ENCODE measurements around the gene RGS7BP. TPM values are rescaled to one million over a fixed set of nuclear protein-coding genes. Genes with fewer than 3 reads are reported as not detected.

Gene RGS7BP
- total and polyA plus RNA-seq, 11 donors: 0.04 to 5.2 (median 1.9) TPM

GRCh38 chr5:64585646-64586045, 79.8 kb downstream of the RGS7BP start:
- H3K27me3 ChIP-seq: no peaks in the 10 kb centered on the region
- 55 to 78% (median 63%) methylated on average over 4 of the region's 4 CpGs for WGBS, 4 donors
- no peaks in the 10 kb centered on the region for H3K36me3 ChIP-seq
- H3K4me3 ChIP-seq: no peak overlapping the region
- H3K27ac ChIP-seq: peak overlapping the region in 2 of 12 donors; percentile 48 to 49
- peak in 2 of 4 donors; percentile 53 for ATAC-seq
- no peak for DNase-seq
- intact Hi-C loops (cut with DNase I): no loop called here
- peaks cover 0 to 39% (median 0%) of the 10 kb centered on the region in 12 donors for H3K4me1 ChIP-seq
- no peaks in the 10 kb centered on the region for H3K9me3 ChIP-seq
- TF ChIP-seq CTCF (IDR thresholded peaks at IDR 0.05) (no peak), POLR2A (IDR thresholded peaks at IDR 0.05) (no peak)

GRCh38 chr5:64587370-64587769, 81.6 kb downstream of the RGS7BP start:
- intact Hi-C loops (cut with DNase I): no loop called here
- ATAC-seq: peak in 2 of 4 donors; percentile 61 to 71

GRCh38 chr5:64592730-64593341, 87.0 kb downstream of the RGS7BP start:
- ATAC-seq: no peak
- no peak overlapping the region for H3K27ac ChIP-seq
- peaks cover 0 to 15% (median 2%) of the 10 kb centered on the region in 12 donors for H3K4me1 ChIP-seq
- H3K36me3 ChIP-seq: no peaks in the 10 kb centered on the region
- TF ChIP-seq CTCF (IDR thresholded peaks at IDR 0.05) (no peak), POLR2A (IDR thresholded peaks at IDR 0.05) (no peak)
- no peaks in the 10 kb centered on the region for H3K27me3 ChIP-seq
- 44 to 68% (median 54%) methylated on average over 2 of the region's 2 CpGs for WGBS, 4 donors
- DNase-seq: no peak
- intact Hi-C loops (cut with DNase I): loop anchor here in 4 of 10 donors (5.0 to 10.0 kb wide), 2 partner anchors 86 to 88 kb away; partner anchors contain the start of gene RGS7BP (in 4 of the 4)
- H3K4me3 ChIP-seq: no peak overlapping the region
- no peaks in the 10 kb centered on the region for H3K9me3 ChIP-seq

More at GRCh38 chr5:64587370-64587769, 81.6 kb downstream of the RGS7BP start:
- Histone ChIP-seq H3K4me3 (no peak overlapping the region), H3K4me1 (peaks cover 0 to 39% (median 0%) of the 10 kb centered on the region in 12 donors), H3K36me3 (no peaks in the 10 kb centered on the region), H3K9me3 (no peaks in the 10 kb centered on the region), H3K27ac (no peak overlapping the region), H3K27me3 (no peaks in the 10 kb centered on the region)
- TF ChIP-seq POLR2A (IDR thresholded peaks at IDR 0.05) (no peak), CTCF (IDR thresholded peaks at IDR 0.05) (no peak)
- DNase-seq: no peak

GRCh38 chr5:64594025-64594424, 88.2 kb downstream of the RGS7BP start:
- DNase-seq: no peak
- Histone ChIP-seq H3K4me1 (peaks cover 0 to 13% (median 2%) of the 10 kb centered on the region in 12 donors), H3K36me3 (no peaks in the 10 kb centered on the region), H3K9me3 (no peaks in the 10 kb centered on the region), H3K27ac (no peak overlapping the region), H3K27me3 (no peaks in the 10 kb centered on the region), H3K4me3 (no peak overlapping the region)
- TF ChIP-seq POLR2A (IDR thresholded peaks at IDR 0.05) (no peak), CTCF (IDR thresholded peaks at IDR 0.05) (no peak)
- WGBS, 4 donors: 94 to 98% (median 97%) methylated on average over 3 of the region's 3 CpGs
- ATAC-seq: no peak
- intact Hi-C loops (cut with DNase I): loop anchor here in 4 of 10 donors (5.0 to 10.0 kb wide), 2 partner anchors 87 to 89 kb away; partner anchors contain the start of gene RGS7BP (in 4 of the 4)
